Mononuclear cell (primary cell): ENCODE measurements around the gene ERICH3. TPM values are rescaled to one million over a fixed set of nuclear protein-coding genes. Genes with fewer than 3 reads are reported as not detected.
"Not testable (repeated sequence)": the region's sequence is repeated elsewhere in the genome, so short reads cannot be mapped to it uniquely, and the experiment has no call there.

ENCODE experiments used
- H3K27me3 ChIP-seq: 2 replicates; pipeline ENCODE4 v1.6.0; 2011; ENCODE audit warnings: low read length, control low read depth; ENCODE audit not compliant: insufficient read depth
- H3K4me1 ChIP-seq: 2 replicates; pipeline ENCODE4 v1.5.1; 2011; ENCODE audit warnings: mild to moderate bottlenecking, low read length, control low read depth; ENCODE audit not compliant: insufficient read depth
- H3K4me3 ChIP-seq: 2 replicates; pipeline ENCODE4 v1.5.1; 2011; ENCODE audit warnings: mild to moderate bottlenecking, low read length, moderate library complexity
- H3K9me3 ChIP-seq: 2 replicates; pipeline ENCODE4 v1.5.1; 2011; ENCODE audit warnings: low read depth, mild to moderate bottlenecking, control low read depth, low read length
- total RNA-seq: library from RNA; depleted of rRNA; stranded (reverse); fragments of >200 nt; gene quantifications from one replicate; pipeline ENCODE4 v1.2.3, GENCODE V29; 2012

The ERICH3 gene
- total RNA-seq, 1 donor, result under 0.01 TPM

DNA sequence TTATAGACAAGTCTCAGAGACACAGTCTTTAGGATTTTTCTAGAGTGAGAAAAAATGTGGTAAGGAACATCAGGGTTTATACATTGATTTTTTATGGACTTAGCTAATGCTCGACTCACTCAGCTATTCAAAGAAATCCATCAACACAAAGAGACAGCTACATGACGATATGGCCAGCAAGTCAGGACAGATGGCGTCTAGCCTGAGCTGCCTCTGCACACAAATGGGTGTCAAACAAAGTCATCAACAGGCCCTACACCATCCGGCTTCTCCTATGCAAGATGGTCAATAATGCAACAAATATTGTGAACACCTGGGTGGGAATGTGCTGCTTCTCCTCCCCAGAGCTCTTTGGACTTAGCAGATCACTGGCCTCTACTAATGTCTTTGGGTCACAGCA, 13.3 kb upstream of the ERICH3 start:
- no peaks in the 10 kb centered on the region for H3K9me3 ChIP-seq
- no peaks in the 10 kb centered on the region for H3K4me1 ChIP-seq
- no peak overlapping the region for H3K4me3 ChIP-seq
- H3K27me3 ChIP-seq, result no peaks in the 10 kb centered on the region

DNA sequence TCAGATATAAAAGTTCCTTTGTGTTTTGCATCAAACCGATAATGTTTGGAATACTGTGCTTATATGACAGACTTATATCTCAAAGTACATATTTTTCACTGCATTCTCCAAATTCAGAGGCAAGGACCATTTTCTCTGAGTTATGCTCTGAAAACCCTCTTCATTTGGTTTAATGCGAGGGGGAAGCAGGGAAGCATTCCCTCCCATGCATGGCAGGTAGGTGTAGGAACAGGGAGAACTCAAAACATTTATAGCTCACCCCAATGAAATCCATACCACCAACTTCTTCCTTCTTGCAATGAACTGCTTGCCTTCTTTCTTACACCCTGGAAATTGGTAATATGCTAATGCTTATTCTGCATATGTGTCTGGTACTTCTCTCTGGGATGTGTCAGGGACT, 10.7 kb upstream of the ERICH3 start:
- H3K9me3 ChIP-seq, result no peaks in the 10 kb centered on the region

DNA sequence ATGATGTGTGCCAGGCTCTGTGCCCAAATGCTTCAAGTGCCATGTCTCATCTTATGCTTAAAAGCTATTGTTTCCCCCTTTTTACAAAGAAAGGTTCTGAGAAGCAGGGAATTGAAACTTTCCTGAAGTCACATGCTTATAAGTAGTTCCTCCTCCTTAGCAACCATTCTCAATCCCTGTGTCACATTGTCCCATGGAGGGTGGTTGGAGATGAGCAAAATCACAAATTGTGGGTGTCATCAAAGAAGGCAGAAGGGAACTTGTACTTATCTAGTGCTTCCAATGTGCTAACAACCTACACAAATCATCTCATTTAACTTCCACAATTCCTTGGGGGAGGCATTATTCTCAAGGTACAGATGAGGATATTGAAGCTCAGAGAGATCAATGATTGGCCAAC, 10.1 kb upstream of the ERICH3 start:
- H3K27me3 ChIP-seq, result no peaks in the 10 kb centered on the region
- no peaks in the 10 kb centered on the region for H3K9me3 ChIP-seq
- H3K4me3 ChIP-seq, result no peak overlapping the region
- no peaks in the 10 kb centered on the region for H3K4me1 ChIP-seq

More for the DNA sequence above, 10.7 kb upstream of the ERICH3 start:
- H3K4me1 ChIP-seq, result no peaks in the 10 kb centered on the region
- no peaks in the 10 kb centered on the region for H3K27me3 ChIP-seq
- no peak overlapping the region for H3K4me3 ChIP-seq

DNA sequence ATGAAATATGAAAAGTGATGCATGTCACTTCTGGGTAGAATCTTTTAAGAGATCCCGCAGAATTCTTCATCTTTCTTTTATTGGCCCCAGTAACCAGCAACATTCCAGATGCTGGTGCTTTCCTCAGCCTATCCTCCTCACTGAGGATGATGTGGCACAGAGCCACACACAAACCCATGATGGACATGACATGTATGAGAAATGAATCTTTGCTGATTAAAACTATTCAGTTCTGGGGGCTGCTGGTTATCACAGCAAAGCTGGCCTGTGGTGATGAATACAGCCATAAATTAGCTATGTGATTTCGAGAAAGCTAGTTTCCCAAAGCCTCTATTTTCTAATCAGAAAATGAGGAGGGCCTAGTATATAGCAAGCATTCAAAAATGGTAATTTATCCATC, 8.3 kb upstream of the ERICH3 start:
- no peaks in the 10 kb centered on the region for H3K27me3 ChIP-seq
- H3K4me3 ChIP-seq, result no peak overlapping the region
- no peaks in the 10 kb centered on the region for H3K9me3 ChIP-seq
- no peaks in the 10 kb centered on the region for H3K4me1 ChIP-seq

DNA sequence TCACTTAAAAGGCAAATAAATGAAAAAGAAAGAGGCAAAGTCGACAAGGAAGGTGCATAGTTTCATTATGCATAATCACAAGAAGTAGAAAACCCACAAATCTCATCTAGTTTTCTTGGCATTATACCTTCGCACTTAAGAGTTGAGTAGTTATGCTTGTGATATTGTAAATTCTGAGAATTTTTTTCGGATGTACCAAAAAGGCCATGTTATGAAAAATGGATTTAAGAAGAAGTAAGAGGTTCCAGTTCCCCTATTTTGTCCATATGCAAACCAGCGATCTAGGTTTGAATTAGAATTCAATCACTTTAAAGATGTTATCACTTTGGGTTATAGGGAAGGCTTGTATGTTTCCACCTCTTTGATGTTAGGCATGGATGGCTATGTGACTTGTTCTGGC, 7.9 kb upstream of the ERICH3 start:
- Histone ChIP-seq H3K4me3 (no peak overlapping the region), H3K4me1 (no peaks in the 10 kb centered on the region), H3K9me3 (no peaks in the 10 kb centered on the region), H3K27me3 (no peaks in the 10 kb centered on the region)

DNA sequence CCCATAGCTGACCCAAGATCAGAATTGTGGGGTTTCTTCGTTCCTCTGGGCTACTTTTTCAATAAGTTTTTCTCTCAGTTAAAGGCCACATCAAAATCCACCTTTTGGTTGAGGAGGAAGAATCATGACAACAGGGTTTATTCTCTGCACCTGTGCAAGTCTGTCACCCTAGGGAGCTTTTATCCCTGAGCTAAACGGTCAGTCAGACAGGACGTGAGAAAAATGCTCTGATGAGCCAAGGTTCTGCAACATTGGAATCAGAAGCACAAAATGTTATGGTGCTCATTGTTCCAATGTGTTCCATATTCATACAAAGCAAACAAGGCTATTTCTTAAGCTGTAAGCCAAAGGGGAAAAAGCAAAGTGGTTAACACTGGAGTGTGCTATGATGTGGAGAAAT, 7.4 kb upstream of the ERICH3 start:
- no peaks in the 10 kb centered on the region for H3K4me1 ChIP-seq
- H3K4me3 ChIP-seq, result no peak overlapping the region
- no peaks in the 10 kb centered on the region for H3K9me3 ChIP-seq
- H3K27me3 ChIP-seq, result no peaks in the 10 kb centered on the region

DNA sequence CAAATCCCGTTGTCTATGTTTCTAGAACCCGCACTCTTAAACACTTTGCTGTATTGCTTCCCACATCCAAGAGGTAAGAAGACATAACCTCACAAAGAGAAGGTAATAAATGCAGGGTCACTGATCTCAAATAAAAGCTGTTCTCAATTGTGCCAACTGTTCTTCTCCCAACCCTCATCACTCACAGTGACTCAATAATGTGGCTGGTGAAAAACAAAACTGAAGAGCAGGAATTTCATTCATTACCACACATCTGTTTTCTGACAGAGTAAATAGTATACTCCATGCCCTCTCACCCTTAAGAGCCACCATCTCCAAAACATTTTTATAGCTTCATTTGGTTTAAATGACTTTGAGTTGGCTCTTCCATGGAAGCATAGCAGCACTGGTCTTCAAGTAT, 6.2 kb upstream of the ERICH3 start:
- Histone ChIP-seq H3K27me3 (peaks cover 6% of the 10 kb centered on the region), H3K9me3 (no peaks in the 10 kb centered on the region), H3K4me1 (no peaks in the 10 kb centered on the region), H3K4me3 (no peak overlapping the region)

DNA sequence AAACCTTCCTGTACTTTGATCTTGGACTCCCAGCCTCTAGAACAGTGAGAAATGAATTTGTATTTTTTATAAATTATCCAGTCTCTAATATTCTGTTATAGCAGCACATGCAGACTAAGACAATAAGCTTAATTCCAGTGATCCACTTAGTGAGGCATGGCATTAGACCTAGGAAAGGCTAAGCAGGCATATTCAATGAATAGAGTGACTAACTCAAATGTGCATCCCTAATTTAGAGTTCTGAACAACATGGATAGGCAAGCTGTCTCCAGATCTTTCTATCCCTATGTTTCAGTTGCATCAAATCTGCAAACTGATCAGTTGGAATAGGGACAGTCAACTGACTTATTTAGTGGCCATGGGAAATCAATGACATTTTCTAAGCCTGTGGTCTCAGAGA, 4.3 kb upstream of the ERICH3 start:
- Histone ChIP-seq H3K9me3 (no peaks in the 10 kb centered on the region), H3K27me3 (peaks cover 14% of the 10 kb centered on the region), H3K4me3 (no peak overlapping the region), H3K4me1 (peaks cover 6% of the 10 kb centered on the region)

DNA sequence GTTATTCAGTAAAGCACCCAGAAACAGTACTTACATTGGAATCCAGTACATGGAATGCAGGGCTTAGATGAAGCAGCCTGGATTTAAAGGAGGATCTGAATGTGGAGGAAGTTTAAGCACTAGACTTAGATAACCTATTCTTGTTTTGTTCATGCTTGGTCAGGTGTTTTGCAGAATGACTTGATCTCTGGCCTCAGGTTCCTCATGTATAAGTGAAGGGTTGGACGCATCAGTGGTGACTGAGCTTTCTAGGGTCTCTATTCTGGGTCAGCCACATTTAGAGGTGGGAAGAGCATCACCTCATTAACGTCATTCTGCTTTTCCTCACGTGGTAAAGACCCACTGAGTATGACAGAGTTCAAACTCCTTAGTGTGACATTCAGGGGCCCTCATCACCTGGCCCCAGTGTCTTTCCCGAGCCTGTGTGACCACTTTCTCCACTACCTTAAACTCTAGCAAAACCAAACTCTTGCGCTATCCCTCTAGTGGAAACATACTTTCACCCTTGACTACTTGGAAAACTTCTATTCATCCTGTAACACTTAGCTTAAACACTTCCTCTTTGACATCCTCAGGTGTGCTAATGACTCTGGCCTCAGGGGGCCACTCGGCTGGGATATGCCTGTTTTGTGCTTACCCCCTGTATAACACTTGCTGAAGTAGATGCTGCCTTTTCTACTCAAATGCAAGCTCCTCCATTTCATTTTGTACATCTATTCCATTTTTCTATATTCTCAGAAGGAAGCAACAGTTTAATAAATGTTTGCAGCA, 871 bp upstream of the ERICH3 start:
- H3K4me1 ChIP-seq, result peaks cover 6% of the 10 kb centered on the region
- no peaks in the 10 kb centered on the region for H3K9me3 ChIP-seq
- H3K4me3 ChIP-seq, result no peak overlapping the region
- H3K27me3 ChIP-seq, result peaks cover 18% of the 10 kb centered on the region

DNA sequence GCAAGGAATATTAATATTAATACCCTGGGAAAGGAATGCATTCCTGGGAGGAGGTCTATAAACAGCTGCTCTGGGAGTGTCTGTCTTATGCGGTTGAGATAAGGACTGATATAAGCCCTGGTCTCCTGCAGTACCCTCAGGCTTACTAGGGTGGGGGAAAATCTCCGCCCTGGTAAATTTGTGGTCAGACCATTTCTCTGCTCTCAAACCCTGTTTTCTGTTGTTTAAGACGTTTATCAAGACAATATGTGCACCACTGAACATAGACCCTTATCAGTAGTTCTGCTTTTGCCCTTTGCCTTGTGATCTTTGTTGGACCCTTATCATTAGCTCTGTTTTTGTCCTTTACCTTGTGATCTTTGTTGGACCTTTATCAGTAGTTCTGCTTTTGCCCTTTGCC, 2.7 kb downstream of the ERICH3 start:
- H3K27me3 ChIP-seq, result peaks cover 18% of the 10 kb centered on the region
- H3K4me1 ChIP-seq, H3K4me3 ChIP-seq: not testable (repeated sequence)

DNA sequence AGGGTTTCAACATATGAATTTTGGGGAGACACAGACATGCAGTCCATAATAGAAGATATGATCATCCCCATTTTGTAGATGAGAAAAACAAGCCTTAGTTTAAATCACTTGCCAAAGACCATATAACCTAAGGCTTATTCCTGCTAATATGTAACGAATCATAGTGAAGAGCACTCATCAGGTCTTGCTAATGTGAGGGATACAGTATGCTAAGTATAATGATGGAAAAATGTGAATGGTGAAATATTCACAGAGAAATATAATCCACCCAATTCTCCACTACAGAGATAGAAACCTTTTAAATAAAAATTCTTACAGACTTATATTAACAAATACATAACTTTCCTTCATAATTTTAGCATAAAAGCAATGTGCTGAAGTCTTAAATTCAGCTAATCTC, 18.9 kb downstream of the ERICH3 start:
- no peaks in the 10 kb centered on the region for H3K27me3 ChIP-seq
- no peak overlapping the region for H3K4me3 ChIP-seq

More for the DNA sequence above, 2.7 kb downstream of the ERICH3 start:
- H3K9me3 ChIP-seq, result not testable (repeated sequence)

DNA sequence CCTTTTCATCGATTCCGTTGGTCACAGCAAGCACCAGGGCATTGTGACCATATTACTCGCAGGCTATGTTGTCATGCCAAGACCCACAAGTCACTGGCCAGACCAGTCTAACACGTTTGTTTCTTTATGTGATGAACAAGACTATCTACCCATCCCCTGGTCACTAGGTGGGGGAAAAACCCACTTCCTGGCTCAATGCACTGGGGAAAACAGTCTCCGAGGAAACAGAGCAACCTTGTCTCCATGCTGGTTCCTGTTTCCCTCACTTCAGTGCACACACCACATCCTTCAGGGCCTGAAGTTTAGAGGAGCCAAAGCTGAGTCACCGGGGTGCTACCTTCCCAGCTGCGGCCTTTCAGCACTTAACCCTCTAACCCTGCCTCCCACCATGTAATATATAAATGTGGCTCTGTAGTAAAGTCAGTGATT, 20.9 kb downstream of the ERICH3 start:
- H3K4me1 ChIP-seq, result no peaks in the 10 kb centered on the region
- H3K4me3 ChIP-seq, result no peak overlapping the region
- H3K27me3 ChIP-seq, result no peaks in the 10 kb centered on the region
- no peaks in the 10 kb centered on the region for H3K9me3 ChIP-seq

More for the DNA sequence above, 18.9 kb downstream of the ERICH3 start:
- H3K9me3 ChIP-seq, result no peaks in the 10 kb centered on the region
- no peaks in the 10 kb centered on the region for H3K4me1 ChIP-seq

DNA sequence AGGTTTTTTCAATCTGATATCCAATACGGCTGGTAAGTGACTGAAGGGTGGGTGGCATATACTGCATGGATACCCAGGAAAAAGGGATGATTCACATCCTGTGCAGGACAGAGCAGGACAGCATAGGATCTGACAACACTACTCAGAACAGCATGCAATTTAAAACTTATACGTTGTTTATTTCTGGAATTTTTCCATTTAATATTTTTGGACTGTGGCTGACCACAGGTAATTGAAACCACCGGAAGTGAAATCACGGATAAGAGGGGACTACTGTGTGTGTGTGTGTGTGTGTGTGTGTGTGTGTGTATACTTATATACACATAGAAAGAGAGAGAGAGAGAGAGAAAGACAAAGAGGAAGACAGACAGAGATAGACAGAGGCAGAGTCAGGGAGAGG, 23.0 kb downstream of the ERICH3 start:
- Histone ChIP-seq H3K4me3 (no peak overlapping the region), H3K27me3 (no peaks in the 10 kb centered on the region), H3K9me3 (no peaks in the 10 kb centered on the region), H3K4me1 (no peaks in the 10 kb centered on the region)

DNA sequence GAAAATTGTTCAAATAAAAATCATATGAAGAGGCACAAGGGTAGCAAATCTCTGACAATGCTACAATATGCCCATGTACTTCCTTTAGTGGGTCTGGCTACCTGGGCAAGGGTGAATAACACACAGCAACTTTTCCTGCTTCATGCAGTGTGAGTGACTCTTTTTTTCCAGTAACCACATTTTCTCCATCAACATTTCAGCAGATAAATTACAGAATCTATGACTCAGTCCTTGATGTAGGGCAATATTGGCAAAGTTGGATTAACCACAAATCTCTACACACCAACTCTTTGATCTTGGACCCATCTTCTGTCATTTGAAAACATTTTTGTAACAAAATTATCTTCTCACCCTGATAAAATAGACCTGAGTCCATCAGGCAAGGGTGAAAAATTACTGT, 31.7 kb downstream of the ERICH3 start:
- no peaks in the 10 kb centered on the region for H3K4me1 ChIP-seq
- H3K9me3 ChIP-seq, result no peaks in the 10 kb centered on the region

DNA sequence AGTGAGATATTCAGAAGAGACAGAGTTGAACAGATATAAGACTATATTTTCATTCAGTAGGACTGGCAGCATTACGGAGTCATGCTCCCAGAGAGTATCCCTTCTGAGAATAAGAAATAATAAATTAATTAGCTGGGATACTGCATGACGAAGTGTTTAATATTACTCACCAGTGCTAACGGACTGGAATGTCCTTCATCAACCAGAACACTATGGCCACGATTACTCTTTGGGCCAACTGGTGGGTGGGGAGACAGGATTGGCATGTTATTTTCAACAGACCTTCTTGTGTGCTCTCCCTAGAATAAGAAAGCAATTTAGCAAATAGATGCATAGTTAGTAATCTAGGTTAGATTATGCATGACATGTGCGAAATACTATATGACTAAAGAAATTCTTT, 32.4 kb downstream of the ERICH3 start:
- H3K9me3 ChIP-seq, result no peaks in the 10 kb centered on the region
- no peaks in the 10 kb centered on the region for H3K27me3 ChIP-seq
- no peak overlapping the region for H3K4me3 ChIP-seq
- H3K4me1 ChIP-seq, result no peaks in the 10 kb centered on the region

More for the DNA sequence above, 31.7 kb downstream of the ERICH3 start:
- Histone ChIP-seq H3K4me3 (no peak overlapping the region), H3K27me3 (no peaks in the 10 kb centered on the region)

DNA sequence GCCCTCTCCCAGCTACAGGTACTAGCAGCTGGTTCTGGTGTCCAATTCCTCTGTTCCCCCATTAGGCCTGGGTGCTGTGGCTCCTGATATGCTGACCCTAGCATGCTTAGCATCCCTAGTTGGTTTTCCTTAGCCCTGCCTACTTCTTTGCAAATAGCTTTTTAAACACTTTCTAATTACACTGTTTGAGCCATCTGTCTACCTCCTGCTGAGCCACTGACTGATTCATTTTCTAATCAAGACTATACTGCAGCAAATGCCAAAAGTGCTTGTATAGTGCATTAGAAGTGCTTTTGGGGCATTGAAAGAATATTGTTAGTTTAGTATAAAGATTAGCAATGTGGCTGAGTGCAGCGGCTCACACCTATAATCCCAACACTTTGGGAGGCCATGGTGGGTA, 36.3 kb downstream of the ERICH3 start:
- H3K4me3 ChIP-seq, result no peak overlapping the region
- no peaks in the 10 kb centered on the region for H3K4me1 ChIP-seq
- H3K27me3 ChIP-seq, result no peaks in the 10 kb centered on the region
- H3K9me3 ChIP-seq, result no peaks in the 10 kb centered on the region
